HT1080 (cell line): ENCODE measurements around the gene ANKS6. TPM values are rescaled to one million over a fixed set of nuclear protein-coding genes. Genes with fewer than 3 reads are reported as not detected.
"Not testable (repeated sequence)": the region's sequence is repeated elsewhere in the genome, so short reads cannot be mapped to it uniquely, and the experiment has no call there.

Source experiments
- DNase-seq: peaks from one replicate; pipeline ENCODE4 v3.0.0-alpha.2; 2015; ENCODE audit warnings: low read depth
- total RNA-seq: library from RNA; depleted of rRNA; stranded (reverse); fragments of >200 nt; shearing (Covaris generic); gene quantifications from 2 replicates; pipeline ENCODE4 v1.2.3, GENCODE V29; 2014; rRNA removed

The ANKS6 gene
- total RNA-seq, 1 experiment from 2014 or later, result 25.7 TPM

DNA sequence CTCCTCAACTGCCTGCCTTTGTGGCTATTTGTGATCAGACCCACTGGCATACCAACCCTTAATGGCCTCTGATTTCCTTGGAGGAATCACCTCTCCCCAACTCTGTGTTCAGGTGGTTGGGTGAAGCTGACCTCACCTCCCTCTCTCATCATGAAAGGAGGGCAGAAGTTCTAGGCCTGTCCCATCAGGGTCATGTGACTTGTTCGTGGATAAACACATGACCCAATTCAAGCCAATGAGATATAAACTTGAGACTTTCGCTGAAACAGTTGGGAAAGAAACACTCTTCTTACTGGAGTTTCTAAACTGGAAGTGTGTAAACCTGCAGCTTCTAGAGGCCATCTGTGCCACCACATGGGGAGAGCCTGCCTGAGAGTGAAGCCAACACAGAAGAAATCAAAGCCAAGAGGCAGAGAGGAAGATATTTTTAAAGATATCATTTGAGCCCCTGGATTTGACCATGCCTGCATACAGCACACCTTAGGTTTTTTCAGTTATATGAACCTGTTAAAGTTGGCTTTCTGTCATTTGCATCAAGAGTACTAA, 93.4 kb downstream of the ANKS6 start:
- no peak for DNase-seq

DNA sequence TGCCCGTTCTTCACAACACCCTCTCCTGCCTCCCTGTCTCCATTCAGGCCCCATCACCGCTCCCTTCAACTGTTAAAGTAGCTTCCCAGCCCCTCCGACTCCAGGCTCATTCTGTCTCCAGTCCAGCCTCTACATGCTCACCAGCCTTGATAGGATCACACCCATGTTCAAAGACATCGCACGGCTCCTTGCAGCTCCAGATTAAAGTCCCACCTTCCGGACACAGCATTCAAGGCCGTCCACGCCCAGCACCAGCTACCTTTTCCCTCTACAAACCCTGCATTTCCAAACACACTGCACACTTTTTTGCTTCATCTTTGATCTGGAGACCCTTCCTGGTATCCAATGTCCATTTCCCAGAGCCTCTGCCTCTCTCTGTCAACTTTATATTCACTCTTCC, 94.0 kb downstream of the ANKS6 start:
- DNase-seq, result no peak

DNA sequence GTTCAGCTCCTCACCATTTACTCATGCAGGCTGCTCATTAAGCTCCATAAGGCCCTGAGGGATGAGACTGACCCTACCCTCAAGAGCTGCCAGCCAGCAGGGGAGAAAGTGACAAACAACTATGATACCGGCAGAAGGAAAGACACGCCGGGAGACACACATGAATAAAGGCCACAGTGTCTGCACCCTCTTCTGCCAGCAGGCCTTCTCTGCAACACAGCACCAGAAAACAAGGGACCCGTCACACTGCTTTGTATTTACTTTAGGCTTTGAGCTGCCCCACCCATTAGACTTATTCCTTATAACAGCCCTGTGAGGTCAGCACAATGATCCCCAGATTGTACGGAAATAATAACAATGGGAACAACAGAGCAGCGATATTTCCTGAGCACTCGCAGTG, 94.8 kb downstream of the ANKS6 start:
- DNase-seq, result no peak

DNA sequence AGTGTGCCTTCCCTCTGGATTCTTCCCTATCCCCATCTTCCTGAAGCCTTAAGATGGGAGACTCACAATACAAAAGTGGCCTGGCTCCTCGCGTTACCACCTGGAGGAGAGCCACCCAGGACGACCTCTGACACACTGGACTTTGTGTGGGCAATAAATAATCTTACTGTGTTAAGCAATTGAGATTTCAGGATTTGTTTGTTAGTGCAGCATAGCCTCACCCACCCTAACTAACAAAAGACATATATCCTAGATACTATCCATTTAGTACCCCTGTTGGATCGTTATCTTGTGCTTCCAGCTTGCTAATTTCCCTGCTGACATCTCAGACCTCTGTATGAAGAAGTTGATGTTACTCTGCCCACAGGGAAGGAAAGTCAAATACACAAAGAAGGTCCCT, 95.6 kb downstream of the ANKS6 start:
- no peak for DNase-seq

DNA sequence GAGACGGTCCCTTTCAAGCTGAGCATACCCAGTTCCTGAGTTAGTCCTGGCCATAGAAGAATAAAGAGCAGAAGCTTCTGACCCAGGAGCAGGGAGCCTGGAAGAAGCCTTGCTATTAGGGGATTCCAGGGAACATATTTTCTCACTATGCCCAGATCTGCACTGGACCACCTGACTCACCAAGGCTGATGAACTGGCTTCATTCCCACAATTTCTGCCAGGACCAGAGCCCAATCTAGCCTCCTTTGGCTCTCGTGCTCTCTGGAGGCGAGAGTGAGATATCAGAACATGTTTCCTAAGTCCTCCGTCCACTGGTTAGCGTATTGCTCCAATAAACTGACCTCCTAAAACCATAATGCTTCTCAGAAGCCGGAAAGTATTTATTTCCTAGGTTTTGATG, 97.5 kb downstream of the ANKS6 start:
- DNase-seq, result no peak

DNA sequence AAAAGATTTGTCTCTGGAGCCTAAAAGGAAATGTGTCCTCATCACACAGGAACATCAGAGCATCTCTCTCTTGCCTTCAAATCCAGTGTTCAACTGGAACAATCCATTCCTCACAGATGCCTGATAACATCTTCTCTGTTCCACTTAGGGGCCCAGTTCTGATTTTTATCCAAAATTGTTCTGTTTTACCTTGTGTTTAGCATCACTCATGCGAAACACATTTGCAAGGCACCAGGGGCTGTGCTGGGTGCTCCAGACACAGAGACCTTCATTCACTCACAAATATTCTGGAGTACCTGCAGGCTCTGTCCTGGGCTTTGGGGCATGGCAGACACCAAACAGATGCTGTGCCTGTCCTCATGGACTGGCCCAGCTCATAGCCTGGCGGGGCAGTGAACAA, 101.4 kb downstream of the ANKS6 start:
- no peak for DNase-seq

DNA sequence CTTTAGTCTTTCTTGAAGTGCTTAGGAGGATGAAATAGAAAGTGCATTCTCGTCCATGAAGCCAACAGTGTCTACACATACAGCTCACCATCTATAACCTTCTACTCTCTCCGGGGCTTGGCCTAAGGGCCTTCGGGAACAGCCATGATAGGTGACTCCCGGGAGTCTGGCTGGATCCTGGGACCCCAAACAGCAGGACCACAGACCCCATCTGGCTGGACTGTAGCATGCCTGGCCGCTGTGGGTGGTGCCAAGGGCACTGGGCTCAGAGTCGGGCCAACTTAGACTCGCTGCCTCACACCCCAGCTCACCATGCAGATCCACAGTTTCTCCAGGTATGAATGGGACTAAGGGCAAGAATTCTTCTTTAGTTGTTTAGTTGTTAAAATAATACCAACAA, 104.0 kb downstream of the ANKS6 start:
- DNase-seq, result no peak

DNA sequence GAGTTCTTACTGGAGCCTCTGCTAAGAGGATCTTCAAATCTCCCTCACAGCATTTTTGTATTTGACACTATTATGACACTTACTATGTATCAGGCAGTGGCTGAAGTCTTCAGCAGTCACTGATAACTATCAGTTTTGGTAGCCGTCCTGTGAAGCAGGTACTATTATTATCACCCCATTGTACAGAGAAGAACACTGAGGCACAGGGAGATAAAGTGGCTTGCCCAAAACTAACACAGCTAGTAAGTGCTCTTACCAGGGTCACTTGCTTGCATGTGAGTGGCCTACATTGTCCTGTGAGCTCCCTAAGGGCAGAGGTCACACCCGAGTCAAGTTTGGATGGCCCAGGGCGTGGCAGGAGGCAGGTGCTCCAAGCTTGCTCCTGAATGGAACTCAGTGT, 104.5 kb downstream of the ANKS6 start:
- no peak for DNase-seq

DNA sequence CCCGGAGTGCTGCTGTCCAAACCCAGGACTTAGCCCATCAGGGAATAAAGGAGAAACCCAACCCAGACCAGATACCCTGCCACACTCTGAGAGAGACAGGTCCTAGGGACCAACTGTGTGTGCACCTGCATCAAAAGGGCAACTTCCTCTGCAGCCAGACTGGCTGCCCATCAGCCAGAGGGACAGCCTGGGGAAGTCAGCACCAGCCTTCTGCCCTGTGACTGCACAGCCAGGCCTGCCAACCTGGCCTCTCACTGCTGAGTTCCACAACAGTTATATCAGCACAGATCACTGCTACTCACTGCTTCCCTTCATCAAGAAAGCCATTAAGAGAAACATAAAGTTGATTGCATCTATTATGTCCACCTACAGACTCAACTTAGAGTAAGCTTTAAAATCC, 105.7 kb downstream of the ANKS6 start:
- DNase-seq, result no peak

DNA sequence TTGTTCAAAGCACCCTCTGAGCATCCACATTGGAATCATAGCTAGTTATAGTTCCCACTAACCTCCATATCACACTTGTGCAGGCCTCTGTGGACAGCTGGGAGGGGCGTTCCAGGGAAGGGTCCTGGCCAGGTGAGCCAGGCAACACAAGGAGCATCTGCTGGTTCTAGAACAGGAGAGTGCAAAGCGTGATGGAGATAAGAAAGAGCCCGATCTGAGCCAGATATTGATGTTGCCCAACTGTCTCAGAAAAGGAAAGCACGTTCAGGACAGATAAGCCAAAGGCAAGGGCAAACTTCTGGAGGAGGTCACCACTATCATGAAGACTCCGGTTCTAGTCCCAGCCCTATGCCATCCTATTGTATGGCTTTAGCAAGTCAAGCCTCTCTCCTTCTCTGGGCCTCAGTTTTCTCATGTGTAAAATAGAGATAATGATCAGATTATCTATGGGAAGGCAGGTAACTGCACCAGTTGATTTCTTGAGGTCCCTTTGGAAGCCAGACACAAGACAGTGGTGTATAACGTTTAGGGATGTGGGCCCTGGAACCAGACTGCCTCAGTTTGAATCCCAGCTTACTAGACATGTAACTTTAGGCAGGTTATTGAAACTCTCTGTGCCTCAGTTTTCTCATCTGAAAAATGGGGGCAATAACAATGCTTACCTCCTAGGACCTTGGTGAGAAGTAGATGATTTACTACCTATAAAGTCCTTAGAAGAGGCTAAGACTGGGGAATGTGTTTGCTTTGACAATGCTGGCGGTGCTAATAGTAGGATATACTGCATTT, 107.5 kb downstream of the ANKS6 start:
- DNase-seq, result no peak

DNA sequence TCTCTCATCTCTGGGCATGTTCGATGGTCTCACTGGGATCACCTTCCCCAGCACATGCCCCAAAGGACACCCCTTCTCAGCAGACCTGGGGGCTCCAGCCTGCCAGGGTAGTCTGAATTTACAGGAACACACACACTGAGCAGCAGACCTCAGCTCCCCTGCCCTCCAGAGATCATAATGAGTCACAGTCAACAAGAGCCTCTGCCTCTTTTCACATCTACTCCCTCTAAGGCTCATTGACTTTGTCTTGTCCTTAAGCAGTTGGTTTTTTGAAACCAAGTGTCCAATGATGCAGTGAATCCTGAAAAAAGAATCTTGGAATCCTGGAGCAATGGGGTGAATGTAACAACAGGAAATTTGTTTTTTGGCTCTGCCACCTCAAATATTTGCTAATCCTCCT, 108.4 kb downstream of the ANKS6 start:
- no peak for DNase-seq

DNA sequence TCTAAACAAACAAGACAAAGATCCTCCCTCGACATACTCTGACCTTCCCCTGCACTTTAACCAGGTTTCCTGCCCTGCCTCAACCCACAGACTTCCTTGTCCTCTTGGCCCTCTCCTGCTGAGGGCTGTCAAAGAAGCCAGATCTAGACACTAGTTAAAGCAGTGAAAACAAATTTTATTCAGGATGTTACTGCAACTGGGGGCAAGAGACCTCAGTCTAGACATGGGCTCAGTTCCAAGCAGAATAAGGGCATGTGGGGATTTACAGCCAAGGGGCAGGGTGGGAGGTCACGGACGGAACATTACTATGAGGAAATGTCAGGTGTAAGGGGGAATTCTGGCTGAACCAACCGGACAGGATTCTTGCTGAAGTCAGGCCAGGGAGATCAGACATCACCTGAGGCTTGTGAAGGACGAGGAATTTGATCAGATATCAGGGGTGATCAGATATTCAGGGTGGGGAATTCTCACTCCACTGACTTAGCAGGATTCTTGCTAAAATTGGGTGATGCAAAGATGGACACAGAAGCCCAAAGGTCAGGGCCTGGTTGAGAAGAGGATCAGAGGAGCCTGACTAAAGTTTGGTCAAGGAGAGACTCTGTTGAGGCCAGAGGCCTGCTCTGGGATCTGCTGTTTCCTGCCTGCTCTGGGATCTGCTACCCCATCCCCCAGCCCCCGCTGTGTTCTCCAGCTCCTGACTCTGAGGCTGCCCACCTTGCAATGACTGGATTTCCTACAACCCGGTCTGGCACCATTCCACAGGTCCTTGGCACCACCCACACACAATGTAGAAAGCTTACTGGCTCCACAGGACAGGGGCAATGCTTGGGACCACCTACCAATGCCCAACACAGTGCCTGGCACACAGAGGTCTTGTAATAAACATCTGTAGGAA, 109.1 kb downstream of the ANKS6 start:
- peak; percentile 5 for DNase-seq

DNA sequence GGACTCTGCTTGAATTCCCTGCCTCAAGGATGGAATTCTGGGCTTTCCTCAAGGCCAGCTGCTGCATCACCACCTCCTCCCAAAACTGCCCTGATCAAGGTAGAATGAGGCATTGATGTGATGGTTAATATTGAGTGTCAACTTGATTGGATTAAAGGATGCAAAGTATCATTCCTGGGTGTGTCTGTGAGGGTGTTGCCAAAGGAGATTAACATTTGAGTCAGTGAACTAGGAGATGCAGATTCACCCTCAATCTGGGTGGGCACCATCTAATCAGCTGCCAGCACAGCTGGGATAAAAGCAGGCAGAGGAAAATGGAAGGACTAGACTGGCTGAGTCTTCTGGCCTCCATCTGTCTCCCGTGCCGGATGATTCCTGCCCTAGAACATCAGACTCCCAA, 111.5 kb downstream of the ANKS6 start:
- DNase-seq, result not testable (repeated sequence)

Other genes starting within 250 kb of the ANKS6 start
- 1.9 and 3.7 TPM in 2 replicates for gene GABBR2, start 87.6 kb downstream of the ANKS6 start, total RNA-seq
- gene GALNT12, start 11.1 kb upstream of the ANKS6 start, total RNA-seq, result 0.10 and 0.30 TPM in 2 replicates
- 0.13 and 0.14 TPM in 2 replicates for gene COL15A1, start 147.4 kb upstream of the ANKS6 start, total RNA-seq